Putamen (tissue), 1 donor: ENCODE results near the gene STRIT1.

Experiments used
- DNase-seq: peaks from one replicate; pipeline ENCODE4 v3.0.0-alpha.2; 2016; ENCODE audit warnings: low spot score

STRIT1 gene

GRCh38 chr3:155293516-155293915, at the start of gene STRIT1:
STRIT1 (minus strand) TSS chr3:155293683.
- no peak for DNase-seq

DNA sequence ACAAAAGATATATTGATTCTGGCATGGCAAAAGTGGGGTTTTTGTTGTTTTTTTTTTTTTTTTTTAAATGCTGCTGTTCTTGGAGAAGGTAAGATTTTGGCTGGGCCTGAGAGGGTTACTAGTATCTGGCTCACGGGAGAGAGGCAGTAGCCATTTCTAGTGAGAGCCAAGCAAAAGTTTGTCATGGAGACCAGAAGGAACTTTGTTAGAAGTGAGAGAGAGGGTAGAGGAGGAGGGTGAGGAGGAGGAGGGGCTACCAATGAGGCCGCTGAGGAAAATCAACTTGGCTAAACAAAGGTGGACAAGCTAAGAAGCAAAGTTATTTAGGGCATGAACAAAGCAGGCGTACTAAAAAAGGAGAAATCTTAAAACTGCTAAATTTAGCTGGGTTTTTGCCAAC, 48.9 kb upstream of the STRIT1 start:
- DNase-seq = peak; percentile 44

GRCh38 chr3:155339052-155339451, 45.6 kb upstream of the STRIT1 start:
- DNase-seq = no peak

- no peak for DNase-seq
Measured at GRCh38 chr3:155335724-155336354, 42.4 kb upstream of the STRIT1 start.

DNA sequence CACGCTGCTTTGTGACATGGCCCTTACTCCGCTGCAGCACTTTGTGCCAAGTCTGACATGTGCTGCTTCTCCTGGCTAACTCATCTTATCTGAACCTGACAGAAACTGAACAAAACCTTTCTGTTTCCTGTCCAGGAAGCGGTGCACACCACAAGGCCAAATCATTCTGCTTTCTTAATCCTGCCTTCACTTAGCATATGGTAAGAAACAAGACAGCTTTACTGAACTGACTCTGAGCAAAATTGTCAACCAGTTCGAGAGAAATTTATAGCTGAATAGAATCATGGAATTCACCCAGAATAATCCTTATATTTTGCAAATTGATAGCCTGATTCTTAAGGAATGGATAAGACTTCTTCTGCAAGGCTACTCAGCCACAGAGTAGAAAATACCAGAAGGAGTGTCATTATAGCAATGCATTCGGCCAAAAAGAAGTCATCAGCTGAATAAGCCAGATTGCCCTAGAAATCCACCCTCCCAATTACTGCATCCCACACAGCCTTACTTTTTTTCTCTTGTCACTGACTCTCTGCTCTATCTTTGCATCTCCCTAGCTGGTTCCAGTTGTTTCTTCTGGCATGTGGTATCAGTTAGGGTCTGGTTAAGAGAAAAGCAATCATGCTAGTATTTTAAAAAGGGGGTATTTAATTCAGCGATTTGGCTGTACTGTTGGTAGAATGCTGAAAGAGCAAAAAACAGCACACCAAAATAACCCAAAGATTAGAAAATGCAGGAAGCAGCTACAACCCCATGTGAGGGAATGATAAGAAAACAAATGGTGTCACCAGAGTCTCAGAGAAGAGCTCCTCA, 41.6 kb upstream of the STRIT1 start:
- DNase-seq = peak; percentile 40

DNA sequence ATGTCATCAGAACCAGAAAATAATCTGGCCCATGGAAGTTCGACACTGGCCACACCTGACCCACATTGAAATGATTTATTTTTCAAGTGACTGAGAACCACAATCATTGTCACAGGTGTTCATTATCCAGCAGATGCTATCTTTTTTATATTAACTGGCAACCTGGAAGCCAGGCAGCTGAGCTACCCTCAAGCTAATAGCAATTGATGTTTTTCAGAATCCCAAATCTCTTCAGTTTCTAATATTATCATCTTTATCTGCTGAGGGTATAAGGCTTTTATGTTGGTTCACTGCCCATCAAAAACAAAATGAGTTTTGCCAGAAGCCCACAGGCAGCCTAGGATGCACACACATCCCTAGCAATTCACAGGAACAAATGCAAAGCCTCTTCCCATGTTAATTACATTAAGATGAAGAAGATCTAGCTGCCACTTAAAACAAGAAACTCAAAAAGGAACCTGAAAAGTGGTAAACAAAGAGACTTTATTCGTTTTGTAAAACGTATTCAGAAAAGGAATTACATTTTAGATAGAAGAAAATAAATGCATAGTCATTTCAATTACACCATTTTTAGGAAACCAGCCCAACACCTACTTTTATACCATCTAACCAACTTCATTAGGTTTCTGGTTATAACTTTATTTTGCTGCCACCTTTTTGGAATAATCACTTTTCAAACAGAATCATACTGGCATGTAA, 40.9 kb upstream of the STRIT1 start:
- DNase-seq = no peak

DNA sequence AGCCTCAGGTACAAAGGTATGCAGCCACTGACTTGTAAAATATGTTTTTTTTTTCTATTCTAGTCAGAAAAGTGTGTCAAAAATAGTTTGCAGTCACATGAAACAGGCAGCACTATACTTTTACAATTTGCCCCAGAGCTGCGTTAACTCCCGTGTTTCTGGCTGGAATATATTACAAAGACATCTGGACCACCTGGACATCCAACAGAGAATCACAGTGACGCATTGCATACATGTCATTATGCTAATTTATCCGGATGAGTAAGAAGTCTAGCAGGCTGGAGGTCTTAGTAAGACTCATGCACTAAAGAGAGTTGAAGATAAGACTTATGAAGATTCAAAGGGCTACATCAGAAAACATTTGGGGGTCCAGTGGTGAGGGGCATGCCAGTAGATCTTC, 39.2 kb upstream of the STRIT1 start:
- DNase-seq = no peak

DNA sequence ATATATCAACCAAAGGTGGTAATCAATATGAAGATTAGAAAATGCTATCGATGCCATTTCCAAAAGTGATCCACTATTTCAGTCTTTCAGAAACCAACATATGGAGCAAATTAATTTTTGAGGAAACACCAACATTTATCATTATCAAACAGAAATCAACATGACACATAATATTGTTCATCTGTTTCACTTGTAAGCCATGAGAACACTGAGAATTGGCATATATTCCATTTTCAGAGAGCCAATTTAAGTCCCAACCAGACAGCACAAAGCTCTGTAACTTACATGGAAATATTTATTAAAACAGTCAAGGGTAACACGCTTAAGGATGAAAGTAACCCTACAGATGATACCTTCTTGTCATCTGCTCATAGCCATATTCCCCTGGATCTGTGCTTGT, 37.6 kb upstream of the STRIT1 start:
- no peak for DNase-seq

GRCh38 chr3:155330370-155330769, 36.9 kb upstream of the STRIT1 start:
- DNase-seq = no peak

DNA sequence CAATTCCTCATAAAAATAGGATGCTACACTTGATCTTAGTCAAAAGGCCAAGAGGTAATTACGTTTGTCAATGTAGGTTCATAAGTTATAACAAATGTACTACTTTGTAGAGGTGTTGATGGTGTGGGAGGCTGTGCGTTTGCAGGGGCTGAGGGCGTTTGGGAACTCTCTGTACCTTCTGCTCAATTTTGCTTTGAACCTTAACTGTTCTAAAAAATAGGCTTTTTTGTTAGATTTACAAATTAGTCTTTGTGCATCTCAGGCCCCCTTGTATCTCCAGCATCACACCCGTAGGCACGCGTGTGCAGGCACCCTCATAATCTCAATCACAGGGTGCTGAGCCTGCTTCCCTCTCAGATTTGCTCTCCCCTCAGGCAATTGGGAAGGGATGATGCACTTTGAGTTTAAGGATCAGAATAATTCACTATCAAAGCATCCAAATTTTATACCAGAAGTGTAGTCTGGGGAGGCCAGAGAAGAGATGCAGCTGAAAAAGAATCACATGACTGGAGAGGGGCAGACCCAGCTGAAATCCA, 36.1 kb upstream of the STRIT1 start:
- peak; percentile 39 for DNase-seq

DNA sequence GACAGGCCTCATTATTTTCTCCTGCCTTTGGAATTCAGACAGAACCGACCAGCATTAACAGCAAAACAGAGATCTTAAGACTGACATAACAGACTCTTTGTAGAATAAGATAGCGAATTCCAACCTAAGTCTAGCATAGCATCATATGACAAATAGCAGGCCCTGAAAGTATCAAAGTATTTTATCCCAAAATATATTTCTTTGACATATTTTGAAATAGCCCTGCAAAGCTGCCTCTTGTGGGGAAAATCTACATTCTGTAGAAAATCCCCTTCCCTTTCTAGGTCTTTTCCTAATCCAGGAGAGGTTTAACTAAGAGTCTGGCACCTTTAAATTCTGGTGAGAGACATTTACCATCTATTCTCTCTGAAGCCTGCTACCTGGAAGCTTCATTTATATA, 34.4 kb upstream of the STRIT1 start:
- DNase-seq = no peak

DNA sequence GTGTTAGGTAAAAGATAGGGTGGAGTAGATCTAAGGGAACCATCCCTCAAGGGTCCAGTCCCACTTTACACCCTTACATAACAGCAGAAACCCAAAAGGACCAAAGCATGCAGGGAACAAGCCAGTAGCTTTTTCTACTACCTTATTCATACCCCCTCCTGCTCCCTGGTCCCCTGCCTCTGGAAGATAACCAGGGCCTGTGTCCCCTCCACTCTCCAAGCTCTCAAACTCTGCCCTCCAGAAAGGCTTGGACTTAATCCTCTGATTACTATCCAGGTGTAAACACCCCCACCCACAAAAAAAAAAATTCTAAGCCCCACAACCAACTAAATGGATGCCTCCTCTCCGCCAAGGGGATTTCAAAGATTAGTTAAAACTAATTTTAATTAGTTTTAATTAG, 33.9 kb upstream of the STRIT1 start:
- no peak for DNase-seq

DNA sequence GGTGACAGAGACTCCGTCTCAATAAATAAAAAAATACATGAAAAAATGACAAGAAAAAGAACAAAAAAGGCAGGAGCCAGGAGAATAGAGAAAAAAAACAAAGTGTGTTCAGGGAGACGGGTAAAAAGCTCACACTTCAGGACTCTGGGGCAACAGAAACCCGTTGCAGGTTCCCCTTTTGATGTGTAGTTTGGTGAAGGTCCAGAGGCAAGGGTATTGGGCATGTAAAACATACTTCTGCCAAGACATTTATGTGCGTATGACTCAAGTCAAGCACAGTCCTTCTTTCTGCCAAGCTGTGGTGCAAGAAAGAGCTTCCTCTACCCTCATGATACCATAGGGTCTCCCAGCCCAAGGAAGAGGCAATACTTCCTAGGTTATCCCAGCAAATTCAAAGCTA, 33.4 kb upstream of the STRIT1 start:
- DNase-seq = no peak

- no peak for DNase-seq
Measured at GRCh38 chr3:155326244-155326643, 32.8 kb upstream of the STRIT1 start.

GRCh38 chr3:155325263-155325835, 31.9 kb upstream of the STRIT1 start:
- DNase-seq = no peak

DNA sequence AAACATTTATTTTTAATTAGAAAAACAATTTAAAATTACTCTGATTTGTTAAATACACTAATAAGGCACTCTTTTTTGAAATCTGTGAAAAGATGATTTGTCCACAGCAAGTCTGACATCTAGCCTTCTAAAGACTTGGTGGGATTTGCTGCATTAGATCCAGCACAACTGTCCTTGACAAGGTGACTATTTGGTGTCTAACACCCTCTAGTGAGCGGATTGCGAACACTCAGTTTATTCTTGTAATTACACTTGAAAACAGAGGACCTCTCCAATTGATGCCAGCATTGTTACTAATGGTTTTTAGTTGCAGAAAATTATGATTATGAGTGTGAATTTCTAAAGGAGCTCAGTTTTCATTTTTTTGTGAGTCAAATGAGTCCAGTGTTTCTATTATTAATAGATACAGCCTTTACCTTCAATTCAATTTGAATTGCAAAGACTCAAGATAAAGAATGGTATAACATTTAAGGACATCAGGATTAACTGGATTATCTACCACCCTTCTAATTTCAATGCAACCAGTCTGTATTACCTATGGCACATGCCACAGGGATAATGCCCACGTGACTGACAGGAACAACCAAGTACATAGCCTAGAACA, 29.7 kb upstream of the STRIT1 start:
- DNase-seq = peak; percentile 44

GRCh38 chr3:155321418-155321817, 27.9 kb upstream of the STRIT1 start:
- DNase-seq = no peak

- no peak for DNase-seq
Measured at GRCh38 chr3:155320934-155321333, 27.5 kb upstream of the STRIT1 start.

GRCh38 chr3:155318740-155319139, 25.3 kb upstream of the STRIT1 start:
- DNase-seq = no peak

- DNase-seq = no peak
Measured at GRCh38 chr3:155317211-155317610, 23.7 kb upstream of the STRIT1 start.

DNA sequence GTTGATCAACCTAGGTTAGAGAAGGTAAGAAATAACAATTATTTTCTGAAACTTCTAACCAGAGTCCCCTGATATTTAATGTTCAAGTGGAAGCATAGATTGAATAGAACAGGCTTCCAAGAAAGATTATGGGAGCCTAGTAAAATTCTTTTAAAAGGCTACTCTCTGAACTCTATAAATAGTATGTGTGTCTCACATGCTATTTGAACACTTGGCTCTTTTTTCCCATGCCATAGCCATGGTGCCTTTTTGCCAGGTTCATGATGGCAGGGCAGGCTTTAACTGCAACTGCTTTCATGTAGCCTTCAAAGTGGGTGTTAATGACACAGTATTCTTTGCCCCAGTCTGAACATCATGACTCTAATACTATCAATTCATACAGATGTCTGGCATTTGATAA, 22.9 kb upstream of the STRIT1 start:
- DNase-seq = no peak

DNA sequence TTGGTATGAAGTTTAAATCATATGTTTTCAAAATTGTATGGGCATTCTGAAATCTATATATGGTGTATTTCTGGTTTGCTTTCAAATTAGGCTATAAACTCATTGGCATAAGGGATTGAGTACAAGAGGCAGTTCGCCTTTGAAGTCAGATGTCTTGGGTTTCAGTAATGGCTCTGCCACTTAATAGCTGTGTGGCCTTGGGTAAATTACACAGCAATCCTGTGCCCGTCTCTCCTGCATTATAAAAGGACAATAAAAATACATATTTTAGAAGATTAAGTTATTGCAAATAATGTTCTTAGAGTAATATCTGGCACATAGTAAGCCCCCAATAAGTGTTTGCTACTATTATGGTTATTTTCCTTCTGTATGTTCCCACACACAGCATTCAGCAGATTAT, 20.4 kb upstream of the STRIT1 start:
- no peak for DNase-seq
